H1 (cell line): Measurements from ENCODE around the gene ZNF292. TPM values are rescaled to one million over a fixed set of nuclear protein-coding genes. Genes with fewer than 3 reads are reported as not detected.

Experiments used
- CHD7 ChIP-seq: fragments of 300-600 bp; sonication (generic); IDR thresholded peaks from 2 replicates; pipeline ENCODE4 v1.7.1; 2012; ENCODE audit warnings: low read length, moderate library complexity, mild to moderate bottlenecking, inconsistent platforms; ENCODE audit not compliant: insufficient replicate concordance
- polyA plus RNA-seq, 7 experiments: library from polyadenylated mRNA; depleted of rRNA in 3 of 7; stranded (reverse) in 5 of 7; unstranded in 2 of 7; fragments of >200 nt in 5 of 7; fragments of 200-250 nt in 2 of 7; gene quantifications; 1 replicate in 5 of 7; 2 replicates in 1 of 7; 4 replicates in 1 of 7; pipeline versions ENCODE4 v1.2.1 to v1.2.3, GENCODE V29; 2011 to 2013; ENCODE audit warnings: missing spikeins in 2 of 7, mixed read lengths in 2 of 7
- total RNA-seq: library from RNA; stranded (reverse); fragmentation: NEBNext Ultra II Directional; extraction: Animal tissue kit (Norgen Biotek cat#: 25700); gene quantifications from 2 replicates; pipeline ENCODE4 v1.2.1, GENCODE V29; 2021

Gene ZNF292
- total and polyA plus RNA-seq, 2 of the 8 experiments (the other 6 are each of a cell fraction or from before 2014, with no cell fraction given): 6.8 to 44.2 TPM

GRCh38 chr6:87212596-87212995, 57.2 kb downstream of the ZNF292 start (continued):
- TF ChIP-seq CHD7: no peak
